ENCODE measurements around the gene LMBR1. TPM values are rescaled to one million over a fixed set of nuclear protein-coding genes. Genes with fewer than 3 reads are reported as not detected.
"Not testable (repeated sequence)": the region's sequence is repeated elsewhere in the genome, so short reads cannot be mapped to it uniquely, and the experiment has no call there.

Gene LMBR1
- 22.9 TPM for polyA plus RNA-seq (2013, experiment 1 of 2; ENCODE audit: insufficient read length)
- polyA plus RNA-seq (2013, experiment 2 of 2; ENCODE audit: insufficient read length): 21.0 TPM

GRCh38 chr7:156892821-156893706, at the start of gene LMBR1:
TSS of gene LMBR1 (minus strand) at chr7:156893183. CDS start at chr7:156892993, 190 bp downstream.
- DNase-seq: peak; percentile 94

DNA sequence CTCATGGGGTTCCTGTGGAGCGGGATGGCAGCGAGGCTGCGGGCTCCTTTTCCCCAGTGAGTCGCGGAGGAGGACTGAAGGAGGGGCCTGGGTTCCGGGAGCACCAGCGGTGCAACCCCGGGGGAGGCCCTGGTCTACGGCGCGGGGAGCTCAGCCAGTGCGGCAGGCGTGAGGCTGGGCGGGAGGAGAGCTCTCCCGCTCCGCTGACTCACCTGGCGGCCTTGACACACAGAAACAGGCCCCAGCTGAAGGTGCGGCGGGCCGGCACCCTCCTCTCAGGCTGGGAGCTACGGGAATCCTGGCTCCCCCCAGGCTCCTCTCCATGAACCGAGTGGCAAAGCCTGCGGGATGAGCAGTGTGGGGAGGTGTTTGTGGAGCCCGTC, 49.7 kb upstream of the LMBR1 start:
- DNase-seq: no peak

DNA sequence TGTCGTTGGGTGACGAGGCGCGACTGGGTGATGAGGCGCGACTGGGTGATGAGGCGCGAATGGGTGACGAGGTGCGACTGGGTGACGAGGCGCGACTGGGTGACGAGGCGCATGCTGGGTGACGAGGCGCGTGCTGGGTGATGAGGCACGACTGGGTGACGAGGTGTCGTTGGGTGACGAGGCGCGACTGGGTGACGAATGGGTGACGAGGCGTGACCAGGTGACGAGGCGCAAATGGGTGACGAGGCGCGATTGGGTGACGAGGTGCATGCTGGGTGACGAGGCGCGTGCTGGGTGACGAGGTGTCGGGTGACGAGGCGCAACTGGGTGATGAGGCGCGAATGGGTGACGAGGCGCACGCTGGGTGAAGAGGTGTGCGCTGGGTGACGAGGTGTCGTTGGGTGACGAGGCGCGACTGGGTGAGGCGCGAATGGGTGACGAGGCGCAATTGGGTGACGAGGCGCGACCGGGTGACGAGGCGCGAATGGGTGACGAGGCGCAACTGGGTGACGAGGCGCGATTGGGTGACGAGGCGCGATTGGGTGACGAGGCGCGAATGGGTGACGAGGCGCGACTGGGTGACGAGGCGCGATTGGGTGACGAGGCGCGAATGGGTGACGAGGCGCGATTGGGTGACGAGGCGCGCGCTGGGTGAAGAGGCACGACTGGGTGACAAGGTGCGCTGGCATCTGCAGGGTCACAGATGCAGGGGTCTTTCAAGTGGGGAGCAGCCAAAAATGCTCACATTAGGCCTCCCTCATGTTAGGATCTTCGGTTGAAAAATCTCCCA, 48.6 kb upstream of the LMBR1 start:
- DNase-seq: no peak

DNA sequence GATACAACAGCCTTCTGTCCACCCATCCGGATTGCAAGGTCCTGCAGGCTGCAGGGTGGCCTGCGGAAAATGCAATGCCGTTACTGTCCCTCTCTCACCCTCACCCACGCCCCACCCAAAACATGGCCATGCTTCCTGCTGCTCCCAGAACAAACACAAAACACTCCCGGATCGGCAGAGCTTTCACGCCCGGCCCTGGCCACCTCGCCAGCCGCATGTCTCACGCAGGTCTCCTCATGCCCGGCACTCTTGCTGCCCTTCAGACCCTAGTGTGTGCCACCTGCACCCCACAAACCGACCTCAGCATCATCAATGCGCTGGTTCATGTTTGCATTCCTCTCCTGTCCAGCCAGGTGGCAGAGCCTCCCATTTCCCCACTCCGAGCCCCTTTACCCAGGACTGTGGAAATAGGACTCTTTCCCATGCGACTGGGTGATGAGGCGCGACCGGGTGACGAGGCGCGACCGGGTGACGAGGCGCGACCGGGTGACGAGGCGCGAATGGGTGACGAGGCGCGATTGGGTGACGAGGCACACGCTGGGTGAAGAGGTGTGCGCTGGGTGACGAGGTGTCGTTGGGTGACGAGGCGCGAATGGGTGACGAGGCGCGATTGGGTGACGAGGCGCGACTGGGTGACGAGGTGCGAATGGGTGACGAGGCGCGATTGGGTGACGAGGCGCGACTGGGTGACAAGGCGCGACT, 47.6 kb upstream of the LMBR1 start:
- DNase-seq: no peak

GRCh38 chr7:156936766-156937165, 43.8 kb upstream of the LMBR1 start:
- DNase-seq: not testable (repeated sequence)

DNA sequence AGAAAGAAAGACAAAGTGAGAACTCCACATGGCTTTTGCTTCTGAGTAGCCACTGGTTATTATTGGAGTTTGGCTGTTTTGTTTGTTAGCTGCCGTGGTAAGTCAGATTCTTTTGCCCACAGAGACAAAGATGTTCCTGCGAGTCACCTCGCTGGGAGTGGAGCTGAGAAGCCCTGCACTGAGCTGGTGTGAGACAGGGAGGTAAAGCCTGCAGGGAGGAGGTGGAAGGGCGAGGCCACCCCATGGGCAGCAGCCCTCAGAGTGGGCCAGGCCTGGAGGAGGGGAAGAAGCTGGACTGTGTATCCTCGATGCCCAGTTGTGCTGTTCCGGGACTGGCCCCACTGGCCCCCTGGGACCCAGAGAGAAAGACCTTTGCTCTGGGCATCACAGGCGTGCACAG, 42.3 kb upstream of the LMBR1 start:
- no peak for DNase-seq

- DNase-seq: no peak
Observed at GRCh38 chr7:156932006-156932405, 39.0 kb upstream of the LMBR1 start.

- DNase-seq: no peak
Observed at GRCh38 chr7:156929789-156930539, 37.0 kb upstream of the LMBR1 start.

GRCh38 chr7:156928406-156928747, 35.4 kb upstream of the LMBR1 start:
- DNase-seq: no peak

DNA sequence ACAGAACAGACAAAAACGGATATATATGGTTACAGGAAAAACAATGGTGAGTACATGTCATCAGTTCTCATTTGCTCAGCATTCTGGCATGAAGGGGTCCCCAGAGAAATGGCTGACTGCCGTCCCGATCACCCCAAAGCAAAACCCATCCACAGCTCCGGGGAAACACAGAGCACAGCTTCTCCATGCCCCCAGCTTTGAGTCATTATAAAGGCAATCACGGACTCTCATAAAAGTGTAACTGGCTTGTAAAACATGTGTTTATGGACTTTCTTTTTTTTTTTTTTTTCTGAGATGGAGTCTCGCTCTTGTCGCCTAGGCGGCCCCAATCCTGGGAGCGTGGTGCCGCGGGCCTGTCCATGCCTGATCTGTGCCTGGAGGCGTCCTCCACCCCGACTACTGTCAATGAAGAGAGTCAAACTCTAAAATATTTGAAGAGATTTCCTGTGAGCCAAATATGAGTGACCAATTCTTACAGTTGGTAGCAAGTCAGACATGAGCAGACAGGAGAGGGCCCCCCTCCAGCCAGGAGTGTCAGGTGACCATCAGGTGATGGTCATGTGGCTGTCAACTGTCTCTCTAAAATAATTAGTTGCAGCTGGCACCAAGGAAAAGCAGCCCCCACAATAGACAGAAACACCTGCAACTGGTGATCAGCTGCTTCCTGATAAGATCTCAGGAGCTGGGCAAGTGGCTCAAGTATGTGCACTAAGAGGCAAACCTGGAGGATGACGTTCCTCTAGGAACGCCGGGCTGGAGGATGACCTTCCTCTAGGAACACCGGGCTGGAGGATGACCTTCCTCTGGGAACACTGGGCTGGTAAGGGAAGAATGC, 34.8 kb upstream of the LMBR1 start:
- DNase-seq: no peak

- DNase-seq: not testable (repeated sequence)
Observed at GRCh38 chr7:156925821-156926220, 32.8 kb upstream of the LMBR1 start.

GRCh38 chr7:156922304-156922703, 29.3 kb upstream of the LMBR1 start:
- not testable (repeated sequence) for DNase-seq

DNA sequence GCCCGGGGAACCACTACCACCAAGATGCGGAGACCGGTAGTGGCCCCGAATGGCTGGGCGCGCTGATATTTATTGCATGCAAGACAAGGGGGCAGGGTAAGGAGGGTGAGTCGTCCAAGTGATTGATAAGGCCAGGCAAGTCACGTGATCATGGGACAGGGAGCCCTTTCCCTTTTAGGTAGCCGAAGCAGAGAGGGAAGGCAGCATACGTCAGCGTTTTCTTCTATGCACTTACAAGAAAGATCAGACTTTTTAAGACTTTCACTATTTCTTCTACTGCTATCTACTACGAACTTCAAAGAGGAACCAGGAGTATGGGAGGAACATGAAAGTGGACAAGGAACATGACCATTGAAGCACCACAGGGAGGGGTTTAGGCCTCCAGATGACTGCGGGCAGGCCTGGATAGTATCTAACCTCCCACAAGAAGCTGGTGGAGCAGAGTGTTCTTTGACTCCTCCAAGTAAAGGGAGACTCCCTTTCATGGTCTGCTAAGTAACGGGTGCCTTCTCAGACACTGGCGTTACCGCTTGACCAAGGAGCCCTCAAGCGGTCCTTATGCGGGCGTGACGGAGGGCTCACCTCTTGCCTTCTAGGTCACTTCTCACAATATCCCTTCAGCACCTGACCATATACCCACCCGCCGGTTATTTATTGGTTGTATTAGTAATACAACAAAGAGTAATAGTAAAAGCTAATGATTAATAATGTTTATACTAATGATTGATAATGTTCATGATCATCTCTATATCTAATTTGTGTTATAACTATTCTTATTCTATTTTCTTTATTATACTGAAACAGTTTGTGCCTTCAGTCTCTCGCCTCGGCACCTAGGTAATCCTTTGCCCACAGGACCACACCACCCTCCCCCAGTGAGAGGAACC, 27.7 kb upstream of the LMBR1 start:
- not testable (repeated sequence) for DNase-seq

GRCh38 chr7:156920076-156920475, 27.1 kb upstream of the LMBR1 start:
- DNase-seq: no peak

GRCh38 chr7:156919132-156919713, 26.2 kb upstream of the LMBR1 start:
- no peak for DNase-seq

DNA sequence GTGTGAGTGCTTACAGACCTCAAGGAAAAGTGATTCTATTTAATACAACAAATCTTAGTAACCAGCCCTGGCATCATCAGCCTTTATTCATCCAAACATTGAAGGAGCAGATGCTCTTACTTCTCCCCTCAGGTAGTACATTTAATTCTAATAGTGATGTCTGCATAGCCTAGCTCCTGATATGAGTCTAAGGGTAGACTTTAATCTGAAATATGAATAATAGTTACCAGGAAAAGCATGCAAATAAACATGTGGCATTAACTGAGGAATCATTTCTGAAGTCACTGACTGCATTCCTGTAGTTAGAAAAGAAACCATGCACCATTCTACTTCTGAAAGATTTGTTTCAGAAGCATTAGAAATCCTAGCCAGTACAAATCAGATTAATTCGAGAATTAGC, 25.7 kb upstream of the LMBR1 start:
- no peak for DNase-seq

DNA sequence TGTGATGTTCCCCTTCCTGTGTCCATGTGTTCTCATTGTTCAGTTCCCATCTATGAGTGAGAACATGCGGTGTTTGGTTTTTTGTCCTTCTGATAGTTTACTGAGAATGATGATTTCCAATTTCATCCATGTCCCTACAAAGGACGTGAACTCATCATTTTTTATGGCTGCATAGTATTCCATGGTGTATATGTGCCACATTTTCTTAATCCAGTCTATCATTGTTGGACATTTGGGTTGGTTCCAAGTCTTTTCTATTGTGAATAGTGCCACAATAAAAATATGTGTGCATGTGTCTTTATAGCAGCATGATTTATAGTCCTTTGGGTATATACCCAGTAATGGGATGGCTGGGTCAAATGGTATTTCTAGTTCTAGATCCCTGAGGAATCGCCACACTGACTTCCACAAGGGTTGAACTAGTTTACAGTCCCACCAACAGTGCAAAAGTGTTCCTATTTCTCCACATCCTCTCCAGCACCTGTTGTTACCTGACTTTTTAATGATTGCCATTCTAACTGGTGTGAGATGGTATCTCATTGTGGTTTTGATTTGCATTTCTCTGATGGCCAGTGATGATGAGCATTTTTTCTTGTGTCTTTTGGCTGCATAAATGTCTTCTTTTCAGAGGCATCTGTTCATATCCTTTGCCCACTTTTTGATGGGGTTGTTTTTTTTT, 16.7 kb upstream of the LMBR1 start:
- not testable (repeated sequence) for DNase-seq

DNA sequence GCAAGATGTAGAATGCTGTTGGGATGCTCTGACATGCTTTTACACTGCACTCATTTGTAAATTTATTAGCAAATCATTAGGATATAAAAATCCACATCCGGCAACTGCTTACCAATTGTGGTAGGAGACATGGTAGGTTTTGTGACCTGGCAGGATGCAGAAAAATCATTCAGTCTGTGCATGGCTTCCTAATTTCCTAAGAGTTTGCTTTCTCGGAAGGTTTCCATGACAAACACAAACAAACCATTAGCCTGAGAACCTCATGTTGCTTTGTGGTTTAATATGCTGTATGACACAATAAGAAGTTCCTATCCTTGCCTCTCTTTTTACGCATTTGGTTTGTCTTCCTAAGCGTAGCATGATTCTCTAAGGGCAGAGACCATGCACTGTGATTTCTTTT, 14.7 kb upstream of the LMBR1 start:
- DNase-seq: peak; percentile 13

- DNase-seq: no peak
Observed at GRCh38 chr7:156906200-156906649, 13.2 kb upstream of the LMBR1 start.
